Neuronal stem cell (in vitro differentiated cells): ENCODE data around the gene DLX4.

Experiments used
- DNase-seq: peaks from one replicate; pipeline ENCODE4 v3.0.0-alpha.2; 2013; ENCODE audit warnings: low spot score
- H2AFZ ChIP-seq: one replicate; pipeline ENCODE4 v1.6.1; 2013; ENCODE audit warnings: mild to moderate bottlenecking, low read length, inconsistent platforms
- H2AK5ac ChIP-seq: 2 replicates; pipeline ENCODE4 v1.6.1; 2013; ENCODE audit warnings: low read depth, mild to moderate bottlenecking, inconsistent platforms, low read length, moderate library complexity, mixed read lengths
- H2BK120ac ChIP-seq: 2 replicates; pipeline ENCODE4 v1.6.1; 2013; ENCODE audit warnings: low read depth, mild to moderate bottlenecking, inconsistent platforms, low read length, moderate library complexity, mixed read lengths
- H2BK12ac ChIP-seq: one replicate; pipeline ENCODE4 v1.6.1; 2013; ENCODE audit warnings: low read length, inconsistent platforms
- H2BK15ac ChIP-seq: 2 replicates; pipeline ENCODE4 v1.6.1; 2013; ENCODE audit warnings: mild to moderate bottlenecking, low read length, inconsistent platforms, mixed read lengths
- H2BK5ac ChIP-seq: one replicate; pipeline ENCODE4 v1.6.1; 2013; ENCODE audit warnings: inconsistent platforms, mild to moderate bottlenecking, low read length, moderate library complexity
- H3K14ac ChIP-seq: one replicate; pipeline ENCODE4 v1.6.1; 2013; ENCODE audit warnings: low read length, inconsistent platforms
- H3K18ac ChIP-seq: 2 replicates; pipeline ENCODE4 v1.6.1; 2013; ENCODE audit warnings: low read length, inconsistent platforms
- H3K23ac ChIP-seq: 2 replicates; pipeline ENCODE4 v1.6.1; 2013; ENCODE audit warnings: low read depth, mild to moderate bottlenecking, mixed read lengths, low read length, inconsistent platforms; ENCODE audit not compliant: poor library complexity
- H3K27ac ChIP-seq: replicated peaks from 3 replicates; pipeline ENCODE4 v1.5.1; 2013; ENCODE audit warnings: low read length, inconsistent platforms
- H3K27me3 ChIP-seq, 3 experiments: 2 replicates each; pipeline ENCODE4 v1.6.1; 2013; ENCODE audit warnings: low read length in 3 of 3, mild to moderate bottlenecking in 2 of 3, inconsistent platforms in 1 of 3, low read depth in 1 of 3, mixed read lengths in 1 of 3, moderate library complexity in 1 of 3; ENCODE audit not compliant: control insufficient read depth in 3 of 3, insufficient read depth in 3 of 3
- H3K36me3 ChIP-seq, 2 donors: replicated peaks in 1 of 2; 2 replicates each; pipeline ENCODE4 v1.6.1; 2013; ENCODE audit warnings: low read length in 2 of 2; ENCODE audit not compliant: control insufficient read depth in 2 of 2, insufficient read depth in 2 of 2
- H3K4ac ChIP-seq: 2 replicates; pipeline ENCODE4 v1.6.1; 2013; ENCODE audit warnings: inconsistent platforms, mild to moderate bottlenecking, low read length, moderate library complexity
- H3K4me1 ChIP-seq, 2 donors: 1 replicate in 1 of 2; 2 replicates in 1 of 2; pipeline ENCODE4 v1.6.1; 2013; ENCODE audit warnings: low read length in 2 of 2, low read depth in 1 of 2; ENCODE audit not compliant: control insufficient read depth in 2 of 2, insufficient read depth in 1 of 2
- H3K4me2 ChIP-seq: one replicate; pipeline ENCODE4 v1.6.1; 2013; ENCODE audit warnings: mild to moderate bottlenecking, low read length, inconsistent platforms; ENCODE audit not compliant: insufficient read depth, poor library complexity, severe bottlenecking
- H3K4me3 ChIP-seq, 2 donors: 2 replicates each; pipeline ENCODE4 v1.5.1; 2013; ENCODE audit warnings: low read length in 2 of 2, mild to moderate bottlenecking in 2 of 2, inconsistent platforms in 1 of 2, moderate library complexity in 1 of 2
- H3K79me1 ChIP-seq: one replicate; pipeline ENCODE4 v1.6.1; 2013; ENCODE audit warnings: low read depth, mild to moderate bottlenecking, inconsistent platforms, low read length, moderate library complexity
- H3K9ac ChIP-seq: one replicate; pipeline ENCODE4 v1.6.1; 2013; ENCODE audit warnings: mild to moderate bottlenecking, low read depth, low read length, inconsistent platforms; ENCODE audit not compliant: poor library complexity
- H3K9me3 ChIP-seq, 2 donors: replicated peaks in 1 of 2; 2 replicates each; pipeline versions ENCODE3 to v1.6.1; 2013; ENCODE audit warnings: low read length in 2 of 2, mild to moderate bottlenecking in 2 of 2, inconsistent platforms in 1 of 2, low read depth in 1 of 2, mixed read lengths in 1 of 2, moderate library complexity in 1 of 2; ENCODE audit not compliant: control insufficient read depth in 2 of 2, insufficient read depth in 1 of 2
- H4K8ac ChIP-seq: one replicate; pipeline ENCODE4 v1.6.1; 2013; ENCODE audit warnings: low read depth, mild to moderate bottlenecking, inconsistent platforms, low read length, moderate library complexity
- H4K91ac ChIP-seq: one replicate; pipeline ENCODE4 v1.6.1; 2013; ENCODE audit warnings: low read length, low read depth, mild to moderate bottlenecking, inconsistent platforms; ENCODE audit not compliant: poor library complexity
- WGBS, 2 donors: extraction: QIAGEN DNeasy Blood & Tissue Kit; methylation state at CpG; one replicate each; pipeline ENCODE4 v1.1.7; 2013; ENCODE audit warnings: missing lambda C conversion rate in 2 of 2, mixed read lengths in 1 of 2; ENCODE audit not compliant: insufficient read length in 2 of 2, insufficient replicate concordance in 1 of 2; ENCODE audit errors: extremely low coverage in 2 of 2; 5-methylcytosine and 5-hydroxymethylcytosine counted together

The DLX4 gene

GRCh38 chr17:49966767-49967166 lies 2.2 kb upstream of the DLX4 start:
- Histone ChIP-seq H3K14ac (no peak overlapping the region), H3K27me3 (peaks cover 61 to 97% (median 95%) of the 10 kb centered on the region in 3 experiments), H3K27ac (no peak overlapping the region), H3K9ac (no peak overlapping the region), H2BK15ac (no peak overlapping the region), H2BK5ac (no peak overlapping the region), H3K36me3 (no peaks in the 10 kb centered on the region), H3K18ac (no peak overlapping the region), H2BK12ac (no peak overlapping the region), H3K4me3 (no peak overlapping the region), H4K91ac (no peak overlapping the region), H2AFZ (no peak overlapping the region), H3K9me3 (peaks cover 3 to 9% of the 10 kb centered on the region in 2 donors), H2BK120ac (no peak overlapping the region), H2AK5ac (no peak overlapping the region), H3K79me1 (no peaks in the 10 kb centered on the region), H3K4me2 (no peak overlapping the region), H3K4me1 (peaks cover 13 to 23% of the 10 kb centered on the region in 2 donors), H4K8ac (no peak overlapping the region), H3K23ac (no peak overlapping the region), H3K4ac (no peak overlapping the region)
- no CpG with 5 or more reads among the region's 3 CpGs for WGBS, 2 donors
- no peak for DNase-seq

- H3K14ac ChIP-seq, result no peak overlapping the region
- H3K23ac ChIP-seq, result no peak overlapping the region
- no peak overlapping the region for H2BK12ac ChIP-seq
- H4K91ac ChIP-seq, result no peak overlapping the region
- H3K4me2 ChIP-seq, result no peak overlapping the region
- WGBS, 2 donors, result no CpG with 5 or more reads among the region's 3 CpGs
- peaks cover 3 to 9% of the 10 kb centered on the region in 2 donors for H3K9me3 ChIP-seq
- H3K18ac ChIP-seq, result no peak overlapping the region
- no peak for DNase-seq
- H2BK5ac ChIP-seq, result no peak overlapping the region
- H3K4me3 ChIP-seq, result no peak overlapping the region
- no peaks in the 10 kb centered on the region for H3K36me3 ChIP-seq
- H3K27me3 ChIP-seq, result peaks cover 66 to 100% (median 99%) of the 10 kb centered on the region in 3 experiments
- no peak overlapping the region for H2AFZ ChIP-seq
- H2BK15ac ChIP-seq, result no peak overlapping the region
- H4K8ac ChIP-seq, result no peak overlapping the region
- H3K9ac ChIP-seq, result no peak overlapping the region
- no peak overlapping the region for H2AK5ac ChIP-seq
- peaks cover 13 to 26% of the 10 kb centered on the region in 2 donors for H3K4me1 ChIP-seq
- no peak overlapping the region for H3K27ac ChIP-seq
- H3K4ac ChIP-seq, result no peak overlapping the region
- no peaks in the 10 kb centered on the region for H3K79me1 ChIP-seq
- no peak overlapping the region for H2BK120ac ChIP-seq
Measured at GRCh38 chr17:49967205-49967604, 1.8 kb upstream of the DLX4 start.

GRCh38 chr17:49967621-49968404 lies 1.2 kb upstream of the DLX4 start:
- Histone ChIP-seq H2BK12ac (no peak overlapping the region), H2BK120ac (no peak overlapping the region), H3K4me2 (peak overlapping the region; percentile 92), H3K27me3 (peaks cover 72 to 100% (median 99%) of the 10 kb centered on the region in 3 experiments), H4K91ac (no peak overlapping the region), H3K27ac (no peak overlapping the region), H2AK5ac (no peak overlapping the region), H3K4me1 (peaks cover 13 to 26% of the 10 kb centered on the region in 2 donors), H3K9me3 (peaks cover 3 to 9% of the 10 kb centered on the region in 2 donors), H3K14ac (peak overlapping the region; percentile 77), H2BK15ac (no peak overlapping the region), H4K8ac (no peak overlapping the region), H3K9ac (no peak overlapping the region), H3K23ac (no peak overlapping the region), H3K36me3 (no peaks in the 10 kb centered on the region), H2AFZ (peak overlapping the region; percentile 94), H3K4ac (no peak overlapping the region), H3K18ac (no peak overlapping the region), H3K4me3 (peak overlapping the region; percentile 45 to 69), H3K79me1 (no peaks in the 10 kb centered on the region), H2BK5ac (no peak overlapping the region)
- no peak for DNase-seq
- WGBS, 2 donors, result no CpG with 5 or more reads among the region's 10 CpGs

- Histone ChIP-seq H3K27me3 (peaks cover 76 to 100% (median 99%) of the 10 kb centered on the region in 3 experiments), H3K27ac (no peak overlapping the region), H4K8ac (no peak overlapping the region), H3K4me3 (peak overlapping the region; percentile 45 to 69), H3K4me1 (peaks cover 11 to 20% of the 10 kb centered on the region in 2 donors), H2BK120ac (no peak overlapping the region), H2BK15ac (peak overlapping the region; percentile 50), H3K23ac (peak overlapping the region; percentile 17), H3K9ac (peak overlapping the region; percentile 68), H3K4ac (no peak overlapping the region), H2AFZ (peak overlapping the region; percentile 94), H2BK12ac (no peak overlapping the region), H3K9me3 (peaks cover 2 to 9% of the 10 kb centered on the region in 2 donors), H2BK5ac (peak overlapping the region; percentile 35), H3K4me2 (peak overlapping the region; percentile 92), H3K79me1 (no peaks in the 10 kb centered on the region), H4K91ac (no peak overlapping the region), H3K36me3 (no peaks in the 10 kb centered on the region), H3K18ac (peak overlapping the region; percentile 86), H3K14ac (peak overlapping the region; percentile 77), H2AK5ac (no peak overlapping the region)
- WGBS, 2 donors, result no CpG with 5 or more reads among the region's 64 CpGs
- DNase-seq, result no peak
Measured at GRCh38 chr17:49968405-49969133, 421 bp upstream of the DLX4 start.
